H1 (cell line): ENCODE results near the gene MCFD2. TPM values are rescaled to one million over a fixed set of nuclear protein-coding genes. Genes with fewer than 3 reads are reported as not detected.

Source experiments
- CTCF ChIA-PET: fragments of 300-600 bp; sonication (Branson Sonifier 250); formaldehyde crosslinking; loops from one replicate; lab custom pipeline; 2021; ENCODE audit not compliant: partially characterized antibody; lab: Charles Lee
- POLR2A ChIA-PET: fragments of 300-600 bp; sonication (Branson Sonifier 250); formaldehyde crosslinking; loops from one replicate; lab custom pipeline; 2021; ENCODE audit warnings: inconsistent platforms; ENCODE audit not compliant: partially characterized antibody; lab: Charles Lee
- DNase-seq, 2 experiments: peaks; one replicate each; pipeline versions ENCODE4 v3.0.0 to v3.0.0-alpha.2; 2010 to 2022; ENCODE audit warnings: low spot score in 2 of 2, low read depth in 1 of 2, mixed read lengths in 1 of 2
- FAIRE-seq: peaks from 2 replicates; lab custom pipeline; 2011; peaks lifted over from hg19 to GRCh38; lab: Jason Lieb, UNC
- H2AFZ ChIP-seq: 2 replicates; pipeline ENCODE4 v1.8.1; 2012; ENCODE audit warnings: low read length, inconsistent platforms
- H2AK5ac ChIP-seq: 2 replicates; pipeline ENCODE4 v1.6.1; 2013; ENCODE audit warnings: low read depth, low read length
- H2BK120ac ChIP-seq: replicated peaks from 2 replicates; pipeline ENCODE3; 2013; ENCODE audit warnings: low read depth, low read length, inconsistent platforms
- H2BK12ac ChIP-seq: 2 replicates; pipeline ENCODE4 v1.6.1; 2013; ENCODE audit warnings: low read depth, low read length
- H2BK15ac ChIP-seq: 2 replicates; pipeline ENCODE4 v1.6.1; 2013; ENCODE audit warnings: low read length
- H2BK20ac ChIP-seq: 2 replicates; pipeline ENCODE4 v1.6.1; 2013; ENCODE audit warnings: low read length
- H2BK5ac ChIP-seq: 2 replicates; pipeline ENCODE4 v1.6.1; 2013; ENCODE audit warnings: low read depth, low read length
- H3K14ac ChIP-seq: 2 replicates; pipeline ENCODE4 v1.6.1; 2013; ENCODE audit warnings: inconsistent platforms; ENCODE audit not compliant: insufficient read length
- H3K18ac ChIP-seq: 2 replicates; pipeline ENCODE4 v1.6.1; 2013; ENCODE audit warnings: low read length; ENCODE audit errors: extremely low read depth
- H3K23ac ChIP-seq: 2 replicates; pipeline ENCODE4 v1.6.1; 2013; ENCODE audit warnings: inconsistent platforms; ENCODE audit not compliant: insufficient read length
- H3K23me2 ChIP-seq: 2 replicates; pipeline ENCODE4 v1.6.1; 2013; ENCODE audit warnings: low read depth, low read length
- H3K27ac ChIP-seq: 2 replicates; pipeline ENCODE4 v1.6.1; 2011; ENCODE audit warnings: low read depth, low read length, inconsistent platforms
- H3K27me3 ChIP-seq, 4 experiments: replicated peaks in 1 of 4; 1 replicate in 1 of 4; 2 replicates in 3 of 4; pipeline versions ENCODE4 v1.6.1 to v1.8.1; 2011 to 2013; ENCODE audit warnings: low read length in 3 of 4, mild to moderate bottlenecking in 3 of 4, inconsistent platforms in 2 of 4, mixed read lengths in 2 of 4, moderate library complexity in 1 of 4; ENCODE audit not compliant: control insufficient read depth in 3 of 4, insufficient read depth in 3 of 4; ENCODE audit errors: extremely low read depth in 1 of 4
- H3K36me3 ChIP-seq, 4 experiments: 2 replicates each; pipeline versions ENCODE4 v1.6.1 to v1.8.1; 2011 to 2013; ENCODE audit warnings: mild to moderate bottlenecking in 4 of 4, low read length in 3 of 4, moderate library complexity in 2 of 4, control low read depth in 1 of 4, inconsistent platforms in 1 of 4; ENCODE audit not compliant: insufficient read depth in 4 of 4, control insufficient read depth in 2 of 4
- H3K4ac ChIP-seq: replicated peaks from 2 replicates; pipeline ENCODE3; 2013; ENCODE audit warnings: low read length, low read depth, mixed read lengths, inconsistent platforms; ENCODE audit not compliant: insufficient read length
- H3K4me1 ChIP-seq, 4 experiments: replicated peaks in 1 of 4; 1 replicate in 1 of 4; 2 replicates in 3 of 4; pipeline versions ENCODE4 v1.6.1 to v1.8.1; 2011 to 2013; ENCODE audit warnings: low read length in 3 of 4, inconsistent platforms in 2 of 4, mixed read lengths in 1 of 4; ENCODE audit not compliant: insufficient read depth in 4 of 4, control insufficient read depth in 3 of 4
- H3K4me2 ChIP-seq, 2 experiments: 2 replicates each; pipeline versions ENCODE4 v1.6.1 to v1.8.1; 2011 to 2013; ENCODE audit warnings: low read depth in 2 of 2, low read length in 2 of 2, control low read depth in 1 of 2, inconsistent platforms in 1 of 2, mild to moderate bottlenecking in 1 of 2; ENCODE audit not compliant: insufficient read depth in 1 of 2
- H3K4me3 ChIP-seq, 4 experiments: fragments of 200-600, 300-600 bp in 1 of 4; sonication (generic), shearing (Covaris generic), sonication (Bioruptor Twin) in 1 of 4; 2 replicates each; pipeline versions ENCODE4 v1.5.1 to v1.8.1; 2011 to 2016; ENCODE audit warnings: low read length in 4 of 4, low read depth in 3 of 4, control low read depth in 2 of 4, inconsistent platforms in 2 of 4, mild to moderate bottlenecking in 2 of 4, mixed read lengths in 1 of 4, moderate library complexity in 1 of 4; ENCODE audit not compliant: insufficient read depth in 2 of 4; ENCODE audit errors: extremely low read depth in 1 of 4
- H3K56ac ChIP-seq: replicated peaks from 2 replicates; pipeline ENCODE3; 2013; ENCODE audit warnings: low read depth, mild to moderate bottlenecking, mixed read lengths, low read length, inconsistent platforms; ENCODE audit not compliant: insufficient read length
- H3K79me1 ChIP-seq: 2 replicates; pipeline ENCODE4 v1.6.1; 2013; ENCODE audit warnings: low read depth, low read length, control low read depth
- H3K79me2 ChIP-seq, 2 experiments: 2 replicates each; pipeline versions ENCODE4 v1.6.1 to v1.8.1; 2012 to 2013; ENCODE audit warnings: low read length in 2 of 2, mild to moderate bottlenecking in 2 of 2, inconsistent platforms in 1 of 2; ENCODE audit not compliant: insufficient read depth in 2 of 2, control insufficient read depth in 1 of 2
- H3K9ac ChIP-seq, 4 experiments: replicated peaks in 1 of 4; 1 replicate in 1 of 4; 2 replicates in 3 of 4; pipeline versions ENCODE4 v1.6.1 to v1.8.1; 2011 to 2013; ENCODE audit warnings: low read depth in 3 of 4, low read length in 3 of 4, control low read depth in 2 of 4, mild to moderate bottlenecking in 2 of 4, moderate library complexity in 2 of 4, inconsistent platforms in 1 of 4; ENCODE audit errors: extremely low read depth in 1 of 4
- H3K9me3 ChIP-seq, 2 experiments: 2 replicates each; pipeline versions ENCODE4 v1.6.1 to v1.8.1; 2012 to 2013; ENCODE audit warnings: mild to moderate bottlenecking in 2 of 2, moderate library complexity in 2 of 2, control low read depth in 1 of 2, inconsistent platforms in 1 of 2, low read depth in 1 of 2, low read length in 1 of 2, mixed read lengths in 1 of 2; ENCODE audit not compliant: insufficient read depth in 2 of 2
- H4K20me1 ChIP-seq, 2 experiments: replicated peaks in 1 of 2; 2 replicates each; pipeline versions ENCODE3 to v1.8.1; 2011 to 2013; ENCODE audit warnings: inconsistent platforms in 2 of 2, low read length in 2 of 2, mild to moderate bottlenecking in 1 of 2; ENCODE audit not compliant: insufficient read depth in 2 of 2, control insufficient read depth in 1 of 2
- H4K5ac ChIP-seq: 2 replicates; pipeline ENCODE4 v1.6.1; 2013; ENCODE audit warnings: low read length, low read depth, mixed read lengths, inconsistent platforms; ENCODE audit not compliant: insufficient read length
- H4K8ac ChIP-seq: 2 replicates; pipeline ENCODE4 v1.8.0; 2013; ENCODE audit warnings: mild to moderate bottlenecking, moderate library complexity, low read length, inconsistent platforms; ENCODE audit not compliant: insufficient read depth; ENCODE audit errors: extremely low read depth
- H4K91ac ChIP-seq: replicated peaks from 2 replicates; pipeline ENCODE3; 2013; ENCODE audit warnings: low read length, mixed read lengths, inconsistent platforms; ENCODE audit not compliant: insufficient read length
- SIRT6 ChIP-seq: IDR thresholded peaks from one replicate; pipeline ENCODE4 v1.7.1; 2012; ENCODE audit warnings: low read length, inconsistent platforms
- SP4 ChIP-seq: IDR thresholded peaks from 2 replicates; pipeline ENCODE4 v1.6.1; 2012; ENCODE audit warnings: low read length, inconsistent platforms
- whole genome bisulfite sequencing, 2 experiments: shearing (Covaris generic) in 1 of 2; methylation state at CpG; one replicate each; pipeline versions ENCODE4 v1.1.6 to v1.1.7; 2013 to 2015; ENCODE audit warnings: low lambda C conversion rate in 2 of 2, mixed read lengths in 2 of 2, inconsistent platforms in 1 of 2, low coverage in 1 of 2, missing lambda C conversion rate in 1 of 2; ENCODE audit not compliant: insufficient replicate concordance in 2 of 2, insufficient coverage in 1 of 2, insufficient read length in 1 of 2; ENCODE audit errors: extremely low coverage in 1 of 2, missing lambda C conversion rate in 1 of 2; 5-methylcytosine and 5-hydroxymethylcytosine counted together
- polyA plus RNA-seq, 7 experiments: library from polyadenylated mRNA; depleted of rRNA in 3 of 7; stranded (reverse) in 5 of 7; unstranded in 2 of 7; fragments of >200 nt in 5 of 7; fragments of 200-250 nt in 2 of 7; gene quantifications; 1 replicate in 5 of 7; 2 replicates in 1 of 7; 4 replicates in 1 of 7; pipeline versions ENCODE4 v1.2.1 to v1.2.3, GENCODE V29; 2011 to 2013; ENCODE audit warnings: missing spikeins in 2 of 7, mixed read lengths in 2 of 7
- total RNA-seq: library from RNA; stranded (reverse); fragmentation: NEBNext Ultra II Directional; extraction: Animal tissue kit (Norgen Biotek cat#: 25700); gene quantifications from 2 replicates; pipeline ENCODE4 v1.2.1, GENCODE V29; 2021

The MCFD2 gene
- total and polyA plus RNA-seq, 2 of the 8 experiments (the other 6 are each of a cell fraction or from before 2014, with no cell fraction given): 35.2 to 76.2 TPM

GRCh38 chr2:46865181-46865970 lies 50.2 kb downstream of the MCFD2 start:
- FAIRE-seq (no peak), DNase-seq (no peak)
- Histone ChIP-seq H3K9ac (no peak overlapping the region), H2AK5ac (no peak overlapping the region), H3K23ac (no peak overlapping the region), H4K5ac (no peak overlapping the region), H3K36me3 (no peaks in the 10 kb centered on the region), H4K91ac (no peak overlapping the region), H2BK20ac (no peak overlapping the region), H3K4me2 (no peak overlapping the region), H2BK120ac (no peak overlapping the region), H3K23me2 (no peaks in the 10 kb centered on the region), H3K4me3 (no peak overlapping the region), H3K27ac (no peak overlapping the region), H3K79me1 (no peaks in the 10 kb centered on the region), H3K18ac (no peak overlapping the region), H4K20me1 (no peaks in the 10 kb centered on the region), H3K14ac (no peak overlapping the region), H4K8ac (no peak overlapping the region), H2BK15ac (no peak overlapping the region), H2BK5ac (no peak overlapping the region), H3K56ac (no peak overlapping the region), H2AFZ (no peak overlapping the region), H3K4ac (no peak overlapping the region), H3K9me3 (0 out of 4 replicates have a peak, but pooled peaks cover 0 to 3% of the 10 kb centered on the region in 2 experiments), H2BK12ac (no peak overlapping the region), H3K27me3 (no peaks in the 10 kb centered on the region), H3K4me1 (no peaks in the 10 kb centered on the region), H3K79me2 (no peaks in the 10 kb centered on the region)
- TF ChIP-seq SIRT6 (no peak), SP4 (no peak)
- ChIA-PET CTCF (interaction anchor here (1.0 to 4.5 kb wide), 3 partner anchors 8 to 208 kb away, joined by 3 to 24 read pairs (median 6); no protein-coding TSS in a partner anchor), POLR2A (no interaction called here)
- 75% methylated on average over 7 of the region's 7 CpGs; no CpG with 5 or more reads in 1 of the 2 experiments for WGBS, 2 experiments
